Measurements from ENCODE around the gene RASSF8. TPM values are rescaled to one million over a fixed set of nuclear protein-coding genes. Genes with fewer than 3 reads are reported as not detected.

Gene RASSF8
- polyA plus RNA-seq, 1 donor (not counting 4 experiments of a cell fraction or from before 2014, with no cell fraction given), result 10.5 TPM

DNA sequence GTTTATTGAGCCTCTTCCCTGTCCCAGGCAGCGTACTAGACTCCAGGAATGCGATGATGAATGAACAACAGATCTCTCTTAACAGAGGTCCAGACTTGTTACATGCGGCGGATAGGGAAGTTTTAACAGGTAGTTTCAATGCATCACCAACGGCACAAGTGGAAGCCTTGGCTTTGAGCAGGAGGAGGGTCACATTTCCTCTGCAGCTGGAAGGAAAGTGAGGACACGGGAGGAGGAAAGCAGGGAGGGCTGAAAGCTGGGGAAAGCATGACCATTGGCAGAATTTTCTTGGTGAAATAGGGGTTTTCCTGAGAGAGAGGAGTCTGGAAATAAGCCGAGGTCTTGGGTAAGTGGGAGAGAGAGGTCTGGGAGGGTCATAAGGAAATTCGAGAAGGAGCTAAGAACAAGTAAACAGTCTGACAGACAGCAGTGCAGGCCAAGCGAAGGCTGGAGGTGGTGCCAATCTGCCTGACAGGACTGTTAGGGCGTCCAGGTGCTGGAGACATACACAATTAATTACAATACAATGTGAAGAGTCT is 150.9 kb downstream of the RASSF8 start:
- Histone ChIP-seq H4K20me1 (ENCODE audit: control insufficient read depth, extremely low read depth, insufficient read depth, low read length) (no peaks in the 10 kb centered on the region), H2AFZ (ENCODE audit: control insufficient read depth, low read length) (no peak overlapping the region), H3K4me2 (ENCODE audit: control insufficient read depth, extremely low read depth, insufficient read depth, low read depth, low read length) (no peak overlapping the region), H3K27me3 (ENCODE audit: control insufficient read depth, extremely low read depth, insufficient read depth, low read length) (no peaks in the 10 kb centered on the region), H3K9me3 (ENCODE audit: control insufficient read depth, low read depth, low read length) (no peaks in the 10 kb centered on the region), H3K79me2 (ENCODE audit: control insufficient read depth, insufficient read depth, low read length) (no peaks in the 10 kb centered on the region), H3K27ac (ENCODE audit: control insufficient read depth, insufficient read depth, low read length) (no peak overlapping the region), H3K36me3 (ENCODE audit: control insufficient read depth in 2 of 2, extremely low read depth in 1 of 2, insufficient read depth in 2 of 2, low read length in 2 of 2) (no peaks in the 10 kb centered on the region), H3K4me1 (ENCODE audit: control insufficient read depth, extremely low read depth, insufficient read depth, low read length) (peaks cover 16% of the 10 kb centered on the region), H3K4me3 (ENCODE audit: control insufficient read depth in 2 of 3, extremely low read depth in 1 of 3, insufficient read depth in 2 of 3, low read depth in 1 of 3, low read length in 3 of 3) (no peak overlapping the region), H3K9ac (ENCODE audit: control insufficient read depth, extremely low read depth, insufficient read depth, low read length) (no peak overlapping the region), H3K9me1 (ENCODE audit: control insufficient read depth, extremely low read depth, insufficient read depth, low read length) (no peaks in the 10 kb centered on the region)
- no peak for TF ChIP-seq EZH2 (IDR thresholded peaks at IDR 0.05; ENCODE audit: low read length)
- TF ChIP-seq, protein P1, sequence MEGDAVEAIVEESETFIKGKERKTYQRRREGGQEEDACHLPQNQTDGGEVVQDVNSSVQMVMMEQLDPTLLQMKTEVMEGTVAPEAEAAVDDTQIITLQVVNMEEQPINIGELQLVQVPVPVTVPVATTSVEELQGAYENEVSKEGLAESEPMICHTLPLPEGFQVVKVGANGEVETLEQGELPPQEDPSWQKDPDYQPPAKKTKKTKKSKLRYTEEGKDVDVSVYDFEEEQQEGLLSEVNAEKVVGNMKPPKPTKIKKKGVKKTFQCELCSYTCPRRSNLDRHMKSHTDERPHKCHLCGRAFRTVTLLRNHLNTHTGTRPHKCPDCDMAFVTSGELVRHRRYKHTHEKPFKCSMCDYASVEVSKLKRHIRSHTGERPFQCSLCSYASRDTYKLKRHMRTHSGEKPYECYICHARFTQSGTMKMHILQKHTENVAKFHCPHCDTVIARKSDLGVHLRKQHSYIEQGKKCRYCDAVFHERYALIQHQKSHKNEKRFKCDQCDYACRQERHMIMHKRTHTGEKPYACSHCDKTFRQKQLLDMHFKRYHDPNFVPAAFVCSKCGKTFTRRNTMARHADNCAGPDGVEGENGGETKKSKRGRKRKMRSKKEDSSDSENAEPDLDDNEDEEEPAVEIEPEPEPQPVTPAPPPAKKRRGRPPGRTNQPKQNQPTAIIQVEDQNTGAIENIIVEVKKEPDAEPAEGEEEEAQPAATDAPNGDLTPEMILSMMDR (optimal IDR thresholded peaks at IDR 0.05 in 1 of 3, IDR thresholded peaks at IDR 0.05 in 1 of 3, conservative IDR thresholded peaks at IDR 0.05 in 1 of 3; ENCODE audit: extremely low read depth in 1 of 3, insufficient read depth in 2 of 3, low read length in 3 of 3), result no peak
- no peak for DNase-seq (ENCODE audit: low read depth, low spot score)
- dilution Hi-C loops (cut with MboI; ENCODE audit: extremely low pct_ligation_motif_present, low sequenced_read_pairs), result no loop called here
- no peak for FAIRE-seq

DNA sequence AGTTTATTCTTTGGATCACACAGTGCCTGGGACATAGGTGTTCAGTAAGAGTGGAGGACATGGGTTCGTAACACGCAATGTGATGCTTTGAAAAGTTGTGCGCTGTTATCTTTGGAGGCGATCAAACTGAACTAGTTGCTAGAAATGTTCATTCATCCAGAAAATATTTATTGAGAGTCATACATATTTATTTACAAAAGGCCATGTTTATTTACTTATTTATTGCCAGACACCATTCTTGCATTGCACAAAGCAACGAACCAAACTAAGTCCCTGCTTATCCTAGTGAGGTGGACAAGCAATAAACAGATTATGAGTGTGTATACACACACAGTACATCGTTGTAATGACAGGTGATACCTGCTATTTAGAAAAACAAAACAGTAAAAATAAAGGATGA is 153.8 kb downstream of the RASSF8 start:
- Histone ChIP-seq H3K4me1 (ENCODE audit: control insufficient read depth, extremely low read depth, insufficient read depth, low read length) (peaks cover 27% of the 10 kb centered on the region), H3K9me1 (ENCODE audit: control insufficient read depth, extremely low read depth, insufficient read depth, low read length) (no peaks in the 10 kb centered on the region), H3K27ac (ENCODE audit: control insufficient read depth, insufficient read depth, low read length) (no peak overlapping the region), H2AFZ (ENCODE audit: control insufficient read depth, low read length) (no peak overlapping the region), H3K79me2 (ENCODE audit: control insufficient read depth, insufficient read depth, low read length) (no peaks in the 10 kb centered on the region), H3K4me2 (ENCODE audit: control insufficient read depth, extremely low read depth, insufficient read depth, low read depth, low read length) (no peak overlapping the region), H3K4me3 (ENCODE audit: control insufficient read depth in 2 of 3, extremely low read depth in 1 of 3, insufficient read depth in 2 of 3, low read depth in 1 of 3, low read length in 3 of 3) (no peak overlapping the region), H3K9ac (ENCODE audit: control insufficient read depth, extremely low read depth, insufficient read depth, low read length) (no peak overlapping the region), H3K9me3 (ENCODE audit: control insufficient read depth, low read depth, low read length) (no peaks in the 10 kb centered on the region), H4K20me1 (ENCODE audit: control insufficient read depth, extremely low read depth, insufficient read depth, low read length) (no peaks in the 10 kb centered on the region), H3K27me3 (ENCODE audit: control insufficient read depth, extremely low read depth, insufficient read depth, low read length) (no peaks in the 10 kb centered on the region), H3K36me3 (ENCODE audit: control insufficient read depth in 2 of 2, extremely low read depth in 1 of 2, insufficient read depth in 2 of 2, low read length in 2 of 2) (no peaks in the 10 kb centered on the region)
- TF ChIP-seq, protein P1 (optimal IDR thresholded peaks at IDR 0.05 in 1 of 3, IDR thresholded peaks at IDR 0.05 in 1 of 3, conservative IDR thresholded peaks at IDR 0.05 in 1 of 3; ENCODE audit: extremely low read depth in 1 of 3, insufficient read depth in 2 of 3, low read length in 3 of 3), result no peak
- TF ChIP-seq EZH2 (IDR thresholded peaks at IDR 0.05; ENCODE audit: low read length), result no peak
- FAIRE-seq (no peak), DNase-seq (ENCODE audit: low read depth, low spot score) (no peak)
- dilution Hi-C loops (cut with MboI; ENCODE audit: extremely low pct_ligation_motif_present, low sequenced_read_pairs), result no loop called here

All from keratinocyte (primary cell).